22Rv1 (cell line): ENCODE data around the gene ATAD1.

Experiments used
- H3K27ac ChIP-seq: fragments of 450-650 bp; 2 replicates; pipeline ENCODE4 v1.5.1; 2017
- CTCF ChIP-seq: fragments of 450-650 bp; IDR thresholded peaks from 2 replicates; pipeline ENCODE4 v1.5.1; 2017; ENCODE audit warnings: mild to moderate bottlenecking
- ZFX ChIP-seq: fragments of 450-650 bp; IDR thresholded peaks from 2 replicates; pipeline ENCODE4 v1.6.1; 2017; ENCODE audit warnings: antibody characterized with exemption, borderline replicate concordance

The ATAD1 gene

DNA sequence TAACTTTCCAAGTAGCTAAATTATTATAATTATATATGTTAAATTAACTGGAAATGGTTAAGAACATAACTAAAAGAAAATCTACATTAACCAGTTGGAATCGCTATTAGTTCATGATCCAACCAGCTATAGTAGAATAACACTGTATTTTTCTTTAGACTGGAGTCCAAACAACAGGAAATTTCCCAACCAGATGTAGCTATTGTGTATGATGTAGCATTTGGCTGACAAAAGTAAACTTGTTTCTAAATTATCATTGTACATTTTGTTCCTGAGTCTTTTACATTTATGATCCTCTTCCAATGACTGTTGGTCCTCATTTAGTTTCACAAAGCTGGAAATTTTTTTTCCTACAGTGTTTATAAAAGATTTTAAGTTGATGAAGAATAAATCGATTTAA is 96.2 kb downstream of the ATAD1 start:
- TF ChIP-seq ZFX (no peak), CTCF (no peak)
- H3K27ac ChIP-seq, result no peak overlapping the region

DNA sequence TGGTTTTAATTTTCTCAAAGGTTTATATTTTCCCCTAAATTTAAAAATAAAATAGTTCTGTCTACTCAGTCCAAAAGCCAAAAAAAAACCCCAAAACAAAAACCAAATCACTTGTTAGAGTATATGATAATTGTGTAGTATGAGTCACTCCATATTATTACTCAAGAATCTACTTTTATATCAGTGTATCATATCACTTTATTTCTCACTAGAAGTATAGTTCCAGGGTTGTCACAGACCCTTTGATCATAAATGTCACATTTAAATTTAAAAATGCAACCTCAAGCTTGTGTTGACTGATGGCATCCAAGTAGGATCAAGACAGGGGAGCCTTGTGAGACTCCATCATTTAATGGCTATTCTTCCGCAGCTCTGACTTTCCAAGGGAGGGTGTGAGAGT is 97.4 kb downstream of the ATAD1 start:
- TF ChIP-seq ZFX (no peak), CTCF (no peak)
- no peak overlapping the region for H3K27ac ChIP-seq

- no peak overlapping the region for H3K27ac ChIP-seq
- TF ChIP-seq CTCF (no peak), ZFX (no peak)
Measured at GRCh38 chr10:87716348-87716670, 101.7 kb downstream of the ATAD1 start.

- no peak for TF ChIP-seq CTCF
- no peak for TF ChIP-seq ZFX
- H3K27ac ChIP-seq, result no peak overlapping the region
Measured at GRCh38 chr10:87715552-87716347, 102.3 kb downstream of the ATAD1 start.

GRCh38 chr10:87713707-87714106 is 104.3 kb downstream of the ATAD1 start:
- H3K27ac ChIP-seq, result no peak overlapping the region
- TF ChIP-seq CTCF (no peak), ZFX (no peak)

DNA sequence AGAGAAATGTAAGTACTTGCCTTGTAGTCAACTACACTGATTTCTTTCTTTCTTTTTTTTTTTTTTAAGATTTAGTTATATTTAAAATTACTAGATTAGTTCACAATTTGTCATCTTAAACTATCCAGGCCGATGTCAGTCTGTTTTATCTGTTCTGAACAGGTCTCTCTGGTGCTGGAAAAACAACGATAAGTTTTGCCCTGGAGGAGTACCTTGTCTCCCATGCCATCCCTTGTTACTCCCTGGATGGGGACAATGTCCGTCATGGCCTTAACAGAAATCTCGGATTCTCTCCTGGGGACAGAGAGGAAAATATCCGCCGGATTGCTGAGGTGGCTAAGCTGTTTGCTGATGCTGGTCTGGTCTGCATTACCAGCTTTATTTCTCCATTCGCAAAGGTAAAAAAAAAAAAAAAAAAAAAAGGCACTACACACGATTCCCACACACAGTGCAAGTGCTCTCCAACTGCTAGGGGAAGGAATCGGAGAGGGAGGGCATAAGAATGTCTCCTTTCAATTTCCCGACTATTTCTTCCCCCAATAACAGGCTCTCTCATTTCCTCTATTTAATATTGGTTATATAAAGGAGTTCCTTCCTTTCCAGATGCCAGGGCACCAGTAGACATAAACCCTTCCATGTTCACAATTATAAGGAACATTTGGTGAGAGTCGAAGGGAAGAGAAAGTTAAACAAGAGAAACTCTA is 105.0 kb downstream of the ATAD1 start:
- H3K27ac ChIP-seq, result no peak overlapping the region
- TF ChIP-seq CTCF (no peak), ZFX (no peak)

GRCh38 chr10:87707254-87707653 is 110.8 kb downstream of the ATAD1 start:
- TF ChIP-seq CTCF (no peak), ZFX (no peak)
- H3K27ac ChIP-seq, result no peak overlapping the region
